GM12878 (cell line): ENCODE data around the gene THOC1.

Source experiments
- CREB1 ChIP-seq: IDR thresholded peaks from 2 replicates; pipeline ENCODE4 v1.6.1; 2012; ENCODE audit warnings: low read depth, mild to moderate bottlenecking, inconsistent platforms
- CTCF ChIP-seq, 3 experiments: IDR thresholded peaks in 2 of 3; conservative IDR thresholded peaks in 1 of 3; 2 replicates each; pipeline ENCODE4 v1.5.1; 2011; ENCODE audit warnings: low read depth in 3 of 3, low read length in 3 of 3, mild to moderate bottlenecking in 3 of 3, control low read depth in 2 of 3, moderate library complexity in 2 of 3, inconsistent platforms in 1 of 3, mixed read lengths in 1 of 3; ENCODE audit not compliant: control insufficient read depth in 2 of 3, insufficient read depth in 1 of 3; ENCODE audit errors: extremely low read depth in 1 of 3
- EGR1 ChIP-seq, 2 experiments: IDR thresholded peaks; 1 replicate in 1 of 2; 2 replicates in 1 of 2; pipeline ENCODE4 v1.6.1; 2011 to 2012; ENCODE audit warnings: low read depth in 2 of 2, low read length in 2 of 2, borderline replicate concordance in 1 of 2, mild to moderate bottlenecking in 1 of 2, moderate library complexity in 1 of 2
- KDM1A ChIP-seq: fragments of 200-600 bp; sonication (generic); IDR thresholded peaks from 2 replicates; pipeline ENCODE4 v1.6.1; 2016; ENCODE audit warnings: borderline replicate concordance
- POLR2A ChIP-seq: IDR thresholded peaks from 2 replicates; pipeline ENCODE4 v1.6.1; 2011; ENCODE audit warnings: low read depth, mild to moderate bottlenecking, low read length
- POLR2AphosphoS5 ChIP-seq: IDR thresholded peaks from 2 replicates; pipeline ENCODE4 v1.6.1; 2011; ENCODE audit warnings: mild to moderate bottlenecking, low read length, inconsistent platforms
- RFX5 ChIP-seq: IDR thresholded peaks from 2 replicates; pipeline ENCODE4 v1.6.1; 2011; ENCODE audit warnings: low read depth, low read length, improper control_type of control experiment
- SP1 ChIP-seq: IDR thresholded peaks from one replicate; pipeline ENCODE4 v1.6.1; 2011; ENCODE audit warnings: low read depth, low read length
- TCF7 ChIP-seq: IDR thresholded peaks from 2 replicates; pipeline ENCODE4 v1.6.1; 2014; ENCODE audit warnings: antibody characterized with exemption, borderline replicate concordance
- YY1 ChIP-seq: IDR thresholded peaks from 2 replicates; pipeline ENCODE4 v1.6.1; 2011; ENCODE audit warnings: low read depth, mild to moderate bottlenecking, low read length
- TF ChIP-seq, protein P1 (sequence below): IDR thresholded peaks from 2 replicates; pipeline ENCODE4 v1.6.1; 2012; ENCODE audit warnings: mild to moderate bottlenecking, low read depth, low read length

DNA sequence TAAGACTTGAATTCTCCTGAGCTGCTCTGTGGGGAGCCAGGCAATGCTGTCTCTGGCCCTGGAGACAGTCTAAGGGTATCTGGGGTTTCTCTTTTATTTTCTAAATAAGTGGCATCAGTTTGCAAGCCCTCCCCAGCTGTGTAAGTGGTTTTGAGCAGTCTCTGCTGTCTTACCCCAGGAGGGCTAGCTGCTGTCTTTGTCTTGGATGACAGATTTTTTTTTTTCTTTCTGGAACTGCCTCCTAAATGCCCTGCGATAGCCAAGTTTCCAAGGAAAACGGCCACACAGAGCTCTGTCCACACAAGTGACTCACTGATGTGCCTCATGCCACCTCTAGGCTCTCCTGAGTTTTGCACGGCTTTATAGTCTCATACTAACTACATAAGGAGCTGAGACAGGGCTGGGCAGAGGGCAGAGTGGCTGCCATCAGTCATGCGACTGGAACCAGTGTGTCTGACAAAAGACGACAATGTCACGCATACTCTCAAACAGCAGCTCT is 37.2 kb upstream of the THOC1 start:
- TF ChIP-seq CTCF (IDR thresholded peaks at IDR 0.05 in 2 of 3, conservative IDR thresholded peaks at IDR 0.05 in 1 of 3; ENCODE audit: control insufficient read depth in 2 of 3, extremely low read depth in 1 of 3, insufficient read depth in 1 of 3, low read depth in 3 of 3, low read length in 3 of 3) (no peak), POLR2A (no peak), CREB1 (no peak), EGR1 (IDR thresholded peaks at IDR 0.05; ENCODE audit: borderline replicate concordance in 1 of 2, low read depth in 2 of 2, low read length in 2 of 2) (no peak), POLR2AphosphoS5 (no peak), YY1 (no peak), TCF7 (no peak), RFX5 (no peak), SP1 (no peak), KDM1A (no peak)
- TF ChIP-seq, protein P1, sequence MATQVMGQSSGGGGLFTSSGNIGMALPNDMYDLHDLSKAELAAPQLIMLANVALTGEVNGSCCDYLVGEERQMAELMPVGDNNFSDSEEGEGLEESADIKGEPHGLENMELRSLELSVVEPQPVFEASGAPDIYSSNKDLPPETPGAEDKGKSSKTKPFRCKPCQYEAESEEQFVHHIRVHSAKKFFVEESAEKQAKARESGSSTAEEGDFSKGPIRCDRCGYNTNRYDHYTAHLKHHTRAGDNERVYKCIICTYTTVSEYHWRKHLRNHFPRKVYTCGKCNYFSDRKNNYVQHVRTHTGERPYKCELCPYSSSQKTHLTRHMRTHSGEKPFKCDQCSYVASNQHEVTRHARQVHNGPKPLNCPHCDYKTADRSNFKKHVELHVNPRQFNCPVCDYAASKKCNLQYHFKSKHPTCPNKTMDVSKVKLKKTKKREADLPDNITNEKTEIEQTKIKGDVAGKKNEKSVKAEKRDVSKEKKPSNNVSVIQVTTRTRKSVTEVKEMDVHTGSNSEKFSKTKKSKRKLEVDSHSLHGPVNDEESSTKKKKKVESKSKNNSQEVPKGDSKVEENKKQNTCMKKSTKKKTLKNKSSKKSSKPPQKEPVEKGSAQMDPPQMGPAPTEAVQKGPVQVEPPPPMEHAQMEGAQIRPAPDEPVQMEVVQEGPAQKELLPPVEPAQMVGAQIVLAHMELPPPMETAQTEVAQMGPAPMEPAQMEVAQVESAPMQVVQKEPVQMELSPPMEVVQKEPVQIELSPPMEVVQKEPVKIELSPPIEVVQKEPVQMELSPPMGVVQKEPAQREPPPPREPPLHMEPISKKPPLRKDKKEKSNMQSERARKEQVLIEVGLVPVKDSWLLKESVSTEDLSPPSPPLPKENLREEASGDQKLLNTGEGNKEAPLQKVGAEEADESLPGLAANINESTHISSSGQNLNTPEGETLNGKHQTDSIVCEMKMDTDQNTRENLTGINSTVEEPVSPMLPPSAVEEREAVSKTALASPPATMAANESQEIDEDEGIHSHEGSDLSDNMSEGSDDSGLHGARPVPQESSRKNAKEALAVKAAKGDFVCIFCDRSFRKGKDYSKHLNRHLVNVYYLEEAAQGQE = no peak
